Glutamatergic neuron (in vitro differentiated cells): ENCODE results near the gene PNMA1. TPM values are rescaled to one million over a fixed set of nuclear protein-coding genes. Genes with fewer than 3 reads are reported as not detected.

Source experiments
- DNase-seq: peaks from one replicate; pipeline ENCODE4 v3.0.0; 2022
- H3K27ac Mint-ChIP-seq: one replicate; pipeline ENCODE4 v1.8.0; 2020; ENCODE audit warnings: mild to moderate bottlenecking, mixed read lengths, inconsistent platforms; ENCODE audit not compliant: unreplicated experiment
- H3K27me3 Mint-ChIP-seq: one replicate; pipeline ENCODE4 v1.8.0; 2020; ENCODE audit warnings: mild to moderate bottlenecking, moderate library complexity, mixed read lengths, inconsistent platforms; ENCODE audit not compliant: unreplicated experiment
- H3K36me3 Mint-ChIP-seq: one replicate; pipeline ENCODE4 v1.8.0; 2020; ENCODE audit warnings: mild to moderate bottlenecking, mixed read lengths, inconsistent platforms; ENCODE audit not compliant: unreplicated experiment
- H3K4me1 Mint-ChIP-seq: one replicate; pipeline ENCODE4 v1.8.0; 2020; ENCODE audit warnings: mild to moderate bottlenecking, low read depth, mixed read lengths, inconsistent platforms; ENCODE audit not compliant: unreplicated experiment
- H3K4me3 Mint-ChIP-seq: one replicate; pipeline ENCODE4 v1.8.0; 2020; ENCODE audit warnings: mild to moderate bottlenecking, mixed read lengths, inconsistent platforms; ENCODE audit not compliant: unreplicated experiment
- H3K9me3 Mint-ChIP-seq: one replicate; pipeline ENCODE4 v1.8.0; 2020; ENCODE audit warnings: mild to moderate bottlenecking, moderate library complexity, mixed read lengths, inconsistent platforms; ENCODE audit not compliant: unreplicated experiment
- CTCF ChIP-seq: fragments of 200-600 bp; sonication (generic); IDR thresholded peaks from one replicate; pipeline ENCODE4 v1.5.0; 2021; ENCODE audit not compliant: partially characterized antibody, unreplicated experiment
- long read RNA-seq: library from polyadenylated mRNA; unstranded; transcript quantifications from one replicate; pipeline ENCODE4 v2.0.0, GENCODE V29; 2020; ENCODE audit not compliant: unreplicated experiment
- total RNA-seq: library from RNA; stranded (reverse); fragmentation: NEBNext Ultra II Directional; extraction: Animal tissue kit (Norgen Biotek cat#: 25700); gene quantifications from one replicate; pipeline ENCODE4 v1.2.1, GENCODE V29; 2021; ENCODE audit not compliant: unreplicated experiment

The PNMA1 gene
- total RNA-seq: 145 TPM
- long read RNA-seq, transcript PNMA1-201 (1 exons, 2,590 nt): major isoform, 58 of 58 reads
- long read RNA-seq, partial matches to known transcripts: 0 of 58 reads
- long read RNA-seq, other reads (novel, unspliced or antisense): 0 of 58 reads

- peaks cover 28% of the 10 kb centered on the region for H3K4me1 Mint-ChIP-seq
- H3K36me3 Mint-ChIP-seq: peaks cover 3% of the 10 kb centered on the region
Measured at GRCh38 chr14:73713803-73714655, at the start of gene PNMA1. PNMA1 (minus strand) TSS chr14:73714384; CDS start chr14:73713639, 745 bp downstream.

GRCh38 chr14:73763396-73763795 is 49.2 kb upstream of the PNMA1 start:
- Mint-ChIP-seq H3K27me3 (peaks cover 5% of the 10 kb centered on the region), H3K4me3 (no peak overlapping the region), H3K27ac (no peak overlapping the region), H3K4me1 (no peaks in the 10 kb centered on the region), H3K36me3 (no peaks in the 10 kb centered on the region), H3K9me3 (peaks cover 3% of the 10 kb centered on the region)
- DNase-seq: no peak
- TF ChIP-seq CTCF: no peak

More at GRCh38 chr14:73713803-73714655, at the start of gene PNMA1:
- peaks cover 17% of the 10 kb centered on the region for H3K9me3 Mint-ChIP-seq
- peak; percentile 96 for DNase-seq
- peaks cover 19% of the 10 kb centered on the region for H3K27me3 Mint-ChIP-seq
- peak within 1 kb of the TSS; percentile 96 for H3K4me3 Mint-ChIP-seq
- peak within 1 kb of the TSS; percentile 97 for H3K27ac Mint-ChIP-seq
- TF ChIP-seq CTCF: no peak

GRCh38 chr14:73762375-73762822 is 48.2 kb upstream of the PNMA1 start:
- Mint-ChIP-seq H3K4me3 (no peak overlapping the region), H3K27me3 (peaks cover 8% of the 10 kb centered on the region), H3K4me1 (no peaks in the 10 kb centered on the region)

GRCh38 chr14:73761618-73762355 is 47.6 kb upstream of the PNMA1 start:
- Mint-ChIP-seq H3K4me3 (no peak overlapping the region), H3K4me1 (no peaks in the 10 kb centered on the region), H3K36me3 (no peaks in the 10 kb centered on the region), H3K9me3 (peaks cover 3% of the 10 kb centered on the region), H3K27ac (no peak overlapping the region), H3K27me3 (peaks cover 8% of the 10 kb centered on the region)
- no peak for DNase-seq
- TF ChIP-seq CTCF: no peak

More at GRCh38 chr14:73762375-73762822, 48.2 kb upstream of the PNMA1 start:
- DNase-seq: no peak
- H3K9me3 Mint-ChIP-seq: peaks cover 3% of the 10 kb centered on the region
- no peaks in the 10 kb centered on the region for H3K36me3 Mint-ChIP-seq
- no peak for TF ChIP-seq CTCF
- H3K27ac Mint-ChIP-seq: no peak overlapping the region
